GM12872 (cell line): ENCODE data around the gene CATSPERB.

ENCODE experiments used
- TF ChIP-seq, protein P1 (sequence below): IDR thresholded peaks from 3 replicates; pipeline ENCODE4 v1.5.1; 2011; ENCODE audit warnings: low read depth, mild to moderate bottlenecking, low read length, moderate library complexity; ENCODE audit not compliant: insufficient read depth

The CATSPERB gene

DNA sequence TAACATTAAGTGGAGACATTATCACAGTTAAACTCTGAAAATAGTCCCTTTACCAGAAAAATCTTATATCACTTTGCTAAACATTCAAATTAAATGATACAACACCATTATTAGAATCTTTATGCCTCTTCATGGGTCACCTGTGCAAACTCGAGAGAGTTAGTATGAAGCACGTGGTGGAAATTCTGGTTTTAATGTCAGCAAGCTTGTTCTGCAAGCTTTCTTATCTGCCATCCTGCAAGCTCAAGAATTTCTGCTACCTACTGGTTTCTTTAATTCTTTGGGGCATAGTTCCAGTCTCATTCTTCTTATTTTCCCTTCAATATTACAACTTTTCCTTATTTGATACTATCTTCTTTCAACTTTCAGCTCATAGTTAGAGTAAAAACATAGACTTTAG, 868 bp downstream of the CATSPERB start:
- TF ChIP-seq, protein P1, sequence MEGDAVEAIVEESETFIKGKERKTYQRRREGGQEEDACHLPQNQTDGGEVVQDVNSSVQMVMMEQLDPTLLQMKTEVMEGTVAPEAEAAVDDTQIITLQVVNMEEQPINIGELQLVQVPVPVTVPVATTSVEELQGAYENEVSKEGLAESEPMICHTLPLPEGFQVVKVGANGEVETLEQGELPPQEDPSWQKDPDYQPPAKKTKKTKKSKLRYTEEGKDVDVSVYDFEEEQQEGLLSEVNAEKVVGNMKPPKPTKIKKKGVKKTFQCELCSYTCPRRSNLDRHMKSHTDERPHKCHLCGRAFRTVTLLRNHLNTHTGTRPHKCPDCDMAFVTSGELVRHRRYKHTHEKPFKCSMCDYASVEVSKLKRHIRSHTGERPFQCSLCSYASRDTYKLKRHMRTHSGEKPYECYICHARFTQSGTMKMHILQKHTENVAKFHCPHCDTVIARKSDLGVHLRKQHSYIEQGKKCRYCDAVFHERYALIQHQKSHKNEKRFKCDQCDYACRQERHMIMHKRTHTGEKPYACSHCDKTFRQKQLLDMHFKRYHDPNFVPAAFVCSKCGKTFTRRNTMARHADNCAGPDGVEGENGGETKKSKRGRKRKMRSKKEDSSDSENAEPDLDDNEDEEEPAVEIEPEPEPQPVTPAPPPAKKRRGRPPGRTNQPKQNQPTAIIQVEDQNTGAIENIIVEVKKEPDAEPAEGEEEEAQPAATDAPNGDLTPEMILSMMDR: no peak

DNA sequence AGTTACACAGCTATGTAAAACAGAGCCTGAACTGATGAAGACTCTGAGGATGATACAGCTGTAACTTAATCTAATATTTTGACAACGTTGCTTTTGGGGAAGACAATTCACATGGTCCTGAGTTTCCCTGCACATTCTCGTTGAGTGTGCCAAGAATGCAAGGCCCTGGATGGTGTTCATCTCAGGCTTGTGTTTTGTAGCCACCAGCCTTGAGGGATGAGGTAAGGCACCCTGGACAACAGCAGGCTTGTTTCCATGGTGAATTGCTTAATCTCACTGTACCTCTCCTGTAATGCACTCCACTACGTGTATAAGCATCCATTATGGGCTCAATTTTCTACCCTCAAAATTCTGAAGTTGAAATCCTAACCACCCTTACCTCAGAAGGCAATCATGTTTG, 2.1 kb downstream of the CATSPERB start:
- TF ChIP-seq, protein P1: no peak

DNA sequence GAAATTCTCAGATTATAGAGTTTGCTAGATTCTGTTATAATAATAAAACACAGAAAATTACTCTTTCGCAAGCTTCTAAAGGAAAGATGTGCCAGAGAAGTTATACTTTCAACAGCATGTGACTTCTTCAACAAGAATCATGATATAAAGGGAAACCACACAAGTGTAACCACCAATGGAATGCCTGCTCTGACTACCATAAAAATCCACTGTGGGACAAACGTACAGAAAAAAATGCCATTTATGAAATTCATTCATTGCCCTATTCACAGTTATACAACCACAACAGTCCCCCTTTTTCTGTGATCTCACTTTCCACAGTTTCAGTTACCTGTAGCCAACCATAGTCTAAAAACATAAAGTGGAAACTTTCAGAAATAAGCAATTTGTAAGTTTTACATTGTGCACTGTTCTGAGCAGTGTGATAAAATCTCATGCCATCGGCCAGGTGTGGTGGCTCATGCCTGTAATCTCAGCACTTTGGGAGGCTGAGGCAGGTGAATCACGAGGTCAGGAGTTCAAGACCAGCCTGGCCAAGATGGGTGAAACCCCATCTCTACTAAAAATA, 3.2 kb downstream of the CATSPERB start:
- TF ChIP-seq, protein P1: no peak

DNA sequence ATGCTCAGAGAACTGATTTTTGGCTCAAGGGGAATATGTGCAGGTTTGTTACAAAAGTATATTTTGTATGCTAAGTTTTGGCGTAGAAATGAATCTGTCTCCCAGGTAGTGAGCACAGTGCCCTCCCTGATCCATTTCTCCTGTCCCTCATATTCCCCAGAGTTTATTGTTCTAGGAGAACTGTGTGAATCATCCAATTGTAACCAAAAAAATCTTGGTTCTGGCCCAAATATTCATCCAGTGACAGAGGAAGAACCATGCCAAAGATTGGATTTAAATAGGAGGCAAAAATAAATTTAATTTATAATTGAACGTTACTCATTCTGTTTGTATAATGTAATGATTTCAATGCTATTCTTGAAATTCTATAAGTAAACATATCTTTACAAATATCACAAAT, 4.8 kb downstream of the CATSPERB start:
- TF ChIP-seq, protein P1: no peak

DNA sequence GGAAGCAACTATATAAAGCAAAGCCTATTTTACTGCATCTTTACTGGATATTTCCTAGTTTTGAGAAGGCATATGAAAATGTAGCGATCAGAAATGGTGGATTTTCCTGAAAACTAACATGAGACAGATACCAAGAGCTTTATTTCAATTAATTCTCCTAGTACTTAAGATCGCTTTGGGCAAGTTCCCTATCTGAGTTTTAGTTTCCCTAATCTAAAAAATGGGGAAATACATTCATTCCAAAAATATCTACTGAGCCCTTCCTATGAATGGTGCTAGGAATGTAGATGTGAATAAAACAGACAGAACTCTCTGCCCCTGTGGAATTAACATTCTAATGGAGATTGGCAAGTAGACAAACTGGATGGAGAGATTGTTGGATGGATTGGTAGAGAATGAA, 8.4 kb downstream of the CATSPERB start:
- TF ChIP-seq, protein P1: no peak

DNA sequence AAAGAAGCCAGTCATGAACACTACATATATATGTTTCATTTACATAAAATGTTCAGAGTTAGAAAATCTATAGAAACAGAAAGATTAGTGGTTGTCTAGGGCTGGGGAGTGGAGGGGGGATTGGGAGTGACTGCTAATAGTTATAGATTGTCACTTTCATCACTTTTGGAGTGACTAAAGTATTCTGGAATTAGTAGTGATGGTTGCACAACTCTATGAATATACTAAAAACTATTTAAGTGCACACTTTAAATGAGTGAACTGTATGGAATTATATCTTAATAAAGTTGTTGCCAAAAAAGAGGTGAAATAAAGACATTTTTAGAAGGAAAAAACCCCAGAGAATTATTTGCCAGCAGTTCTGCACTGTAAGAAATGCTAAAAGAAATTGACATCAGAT, 9.5 kb downstream of the CATSPERB start:
- TF ChIP-seq, protein P1: no peak

DNA sequence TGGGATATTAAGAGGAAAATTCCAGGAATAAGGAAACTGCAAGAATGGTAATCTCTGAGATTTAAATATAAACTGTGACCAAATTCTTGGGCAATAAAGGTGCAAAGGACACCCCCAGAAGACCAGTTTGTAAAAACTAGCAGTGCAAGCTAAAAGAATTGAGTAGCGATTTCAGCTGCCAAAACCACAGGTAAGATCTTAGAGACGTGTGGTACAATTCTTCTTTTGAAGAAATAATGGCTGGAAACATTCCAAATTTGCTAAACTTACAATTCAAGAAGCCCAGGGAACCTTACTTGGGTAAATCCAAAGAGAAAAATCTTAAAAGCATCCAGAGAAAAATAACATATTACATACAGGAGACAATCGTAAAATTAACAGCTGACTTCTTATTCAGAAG, 12.0 kb downstream of the CATSPERB start:
- TF ChIP-seq, protein P1: no peak

DNA sequence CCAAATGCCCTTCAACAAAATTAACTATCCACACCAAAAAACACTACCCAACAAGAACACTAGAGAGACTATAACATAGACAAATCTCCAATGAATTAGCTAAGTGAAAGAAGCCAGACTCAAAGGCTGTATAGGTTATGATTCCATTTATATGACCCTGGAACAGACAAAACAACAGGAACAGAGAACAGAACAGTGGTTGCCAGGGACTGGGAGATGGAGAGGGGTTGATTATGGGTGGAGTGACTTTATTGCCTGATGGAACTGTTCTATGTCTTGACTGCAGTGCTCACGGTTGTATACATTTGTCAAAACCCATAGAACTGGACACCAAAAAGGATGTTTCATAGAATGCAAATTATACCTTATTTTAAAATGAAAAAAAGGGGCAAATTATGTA, 14.9 kb downstream of the CATSPERB start:
- TF ChIP-seq, protein P1: no peak
